GM03348 (cell line): ENCODE measurements around the gene FIGN.
A peak's percentile ranks its signal among the peaks of the same experiment; 100 is the strongest.

ENCODE experiments used
- DNase-seq: peaks from one replicate; pipeline ENCODE4 v3.0.0; 2012; ENCODE audit warnings: low spot score

FIGN gene

GRCh38 chr2:163611557-163611906 lies 124.3 kb downstream of the FIGN start:
- DNase-seq = no peak

GRCh38 chr2:163610817-163611556 lies 124.8 kb downstream of the FIGN start:
- no peak for DNase-seq

GRCh38 chr2:163607630-163608029 lies 128.2 kb downstream of the FIGN start:
- no peak for DNase-seq

GRCh38 chr2:163606878-163607277 lies 128.9 kb downstream of the FIGN start:
- no peak for DNase-seq

- no peak for DNase-seq
Measured at GRCh38 chr2:163605779-163606178, 130.0 kb downstream of the FIGN start.

- DNase-seq = peak; percentile 10
Measured at GRCh38 chr2:163604941-163605555, 130.8 kb downstream of the FIGN start.

- no peak for DNase-seq
Measured at GRCh38 chr2:163602196-163602595, 133.6 kb downstream of the FIGN start.

- DNase-seq = no peak
Measured at GRCh38 chr2:163601377-163601776, 134.4 kb downstream of the FIGN start.

- no peak for DNase-seq
Measured at GRCh38 chr2:163600801-163601200, 135.0 kb downstream of the FIGN start.

- DNase-seq = peak; percentile 10
Measured at GRCh38 chr2:163595028-163595427, 140.8 kb downstream of the FIGN start.

- no peak for DNase-seq
Measured at GRCh38 chr2:163594497-163594896, 141.3 kb downstream of the FIGN start.

GRCh38 chr2:163593982-163594381 lies 141.8 kb downstream of the FIGN start:
- no peak for DNase-seq

GRCh38 chr2:163592954-163593622 lies 142.7 kb downstream of the FIGN start:
- DNase-seq = no peak

GRCh38 chr2:163591461-163591860 lies 144.3 kb downstream of the FIGN start:
- DNase-seq = no peak

GRCh38 chr2:163580757-163581156 lies 155.1 kb downstream of the FIGN start:
- no peak for DNase-seq

GRCh38 chr2:163574309-163574708 lies 161.5 kb downstream of the FIGN start:
- DNase-seq = no peak

- DNase-seq = no peak
Measured at GRCh38 chr2:163573652-163574051, 162.2 kb downstream of the FIGN start.

- no peak for DNase-seq
Measured at GRCh38 chr2:163572850-163573249, 163.0 kb downstream of the FIGN start.

- DNase-seq = no peak
Measured at GRCh38 chr2:163571423-163572102, 164.2 kb downstream of the FIGN start.

GRCh38 chr2:163570391-163570790 lies 165.4 kb downstream of the FIGN start:
- no peak for DNase-seq

GRCh38 chr2:163565192-163565591 lies 170.6 kb downstream of the FIGN start:
- DNase-seq = no peak

GRCh38 chr2:163564236-163564635 lies 171.6 kb downstream of the FIGN start:
- no peak for DNase-seq

GRCh38 chr2:163563336-163563735 lies 172.5 kb downstream of the FIGN start:
- no peak for DNase-seq
